Inferior parietal cortex (tissue), 1 donor: ENCODE measurements around the gene PARP8.

Experiments used
- DNase-seq: peaks from one replicate; pipeline ENCODE4 v3.0.0-alpha.2; 2016; ENCODE audit errors: extremely low spot score

The PARP8 gene

GRCh38 chr5:50839472-50839871, 173.0 kb downstream of the PARP8 start:
- no peak for DNase-seq

GRCh38 chr5:50843091-50843490, 176.7 kb downstream of the PARP8 start:
- DNase-seq, result no peak

- DNase-seq, result no peak
Observed at GRCh38 chr5:50846261-50846660, 179.8 kb downstream of the PARP8 start.

GRCh38 chr5:50849554-50849953, 183.1 kb downstream of the PARP8 start:
- no peak for DNase-seq

GRCh38 chr5:50853151-50853550, 186.7 kb downstream of the PARP8 start:
- no peak for DNase-seq

- DNase-seq, result no peak
Observed at GRCh38 chr5:50854082-50854481, 187.6 kb downstream of the PARP8 start.

GRCh38 chr5:50855001-50855400, 188.6 kb downstream of the PARP8 start:
- no peak for DNase-seq

GRCh38 chr5:50856401-50857119, 190.1 kb downstream of the PARP8 start:
- peak; percentile 37 for DNase-seq

GRCh38 chr5:50863534-50864170, 197.2 kb downstream of the PARP8 start:
- no peak for DNase-seq

GRCh38 chr5:50864466-50864865, 198.0 kb downstream of the PARP8 start:
- no peak for DNase-seq

- DNase-seq, result no peak
Observed at GRCh38 chr5:50866415-50866814, 200.0 kb downstream of the PARP8 start.

GRCh38 chr5:50867140-50867539, 200.7 kb downstream of the PARP8 start:
- no peak for DNase-seq

GRCh38 chr5:50873595-50874277, 207.3 kb downstream of the PARP8 start:
- DNase-seq, result no peak

GRCh38 chr5:50874306-50875001, 208.0 kb downstream of the PARP8 start:
- DNase-seq, result peak; percentile 5

- DNase-seq, result no peak
Observed at GRCh38 chr5:50875002-50875344, 208.5 kb downstream of the PARP8 start.

GRCh38 chr5:50878470-50878869, 212.0 kb downstream of the PARP8 start:
- DNase-seq, result no peak

GRCh38 chr5:50881407-50881806, 215.0 kb downstream of the PARP8 start:
- no peak for DNase-seq

GRCh38 chr5:50886657-50887345, 220.4 kb downstream of the PARP8 start:
- no peak for DNase-seq

- DNase-seq, result no peak
Observed at GRCh38 chr5:50887889-50888633, 221.6 kb downstream of the PARP8 start.

GRCh38 chr5:50888751-50889150, 222.3 kb downstream of the PARP8 start:
- no peak for DNase-seq

- DNase-seq, result no peak
Observed at GRCh38 chr5:50889790-50890189, 223.4 kb downstream of the PARP8 start.
